ENCODE data around the gene POMT2.

Gene POMT2

GRCh38 chr14:77264466-77265186 lies 56.1 kb downstream of the POMT2 start:
- no peak for DNase-seq

DNA sequence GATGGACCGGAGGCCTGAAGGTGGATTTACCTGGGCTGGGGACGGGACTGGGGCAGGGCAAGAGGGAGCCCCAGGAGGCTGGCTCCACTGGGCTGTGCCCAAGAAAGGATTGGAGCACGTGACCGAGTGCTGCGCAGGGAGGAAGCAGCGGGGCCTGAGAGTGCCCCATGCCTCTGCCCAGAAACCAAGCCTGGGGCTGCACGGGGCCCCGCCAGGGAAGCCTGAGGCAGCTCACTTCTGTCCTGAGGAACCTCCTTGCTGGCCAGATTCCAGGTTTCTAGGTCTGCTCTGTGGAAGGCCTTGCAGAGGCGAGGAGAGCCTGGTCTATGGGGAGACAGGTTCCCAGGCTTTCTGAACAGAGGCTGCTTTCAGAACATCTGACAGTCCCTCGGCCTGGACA lies 60.1 kb downstream of the POMT2 start:
- DNase-seq: no peak

- DNase-seq: no peak
Observed at GRCh38 chr14:77260199-77260598, 60.5 kb downstream of the POMT2 start.

DNA sequence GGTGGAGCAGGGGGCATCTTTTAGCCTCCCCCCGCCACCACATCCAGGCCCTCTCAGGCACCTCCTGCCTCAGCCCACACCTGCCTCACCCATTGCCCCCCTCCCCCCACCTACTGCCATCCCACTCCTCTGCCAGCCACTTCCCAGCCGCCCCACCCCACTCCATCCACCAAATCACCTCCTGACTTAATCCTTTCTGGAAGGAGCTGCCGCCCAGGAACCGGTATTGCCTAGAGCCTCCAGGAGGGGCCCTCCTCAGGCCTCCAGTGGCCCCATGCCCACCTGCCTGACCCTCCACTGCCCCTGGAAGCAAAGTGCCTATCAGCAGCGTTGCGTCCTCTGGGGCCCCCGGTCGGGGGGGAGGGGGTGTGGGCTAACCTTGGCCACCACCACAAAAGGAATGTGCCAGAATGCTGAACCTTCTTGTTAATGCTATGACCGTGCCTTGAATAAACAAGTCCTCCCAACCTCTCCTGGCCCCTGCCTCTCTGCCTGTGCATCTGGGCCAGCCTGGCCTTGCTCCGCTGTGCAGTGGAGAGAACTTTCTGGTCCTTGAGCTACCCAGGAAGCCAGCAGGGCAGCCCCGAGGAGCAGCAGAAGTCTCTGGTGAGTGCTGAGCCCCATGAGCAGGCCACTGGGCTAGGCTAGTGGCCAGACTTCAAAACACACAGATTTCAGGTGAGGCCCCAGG lies 61.5 kb downstream of the POMT2 start:
- DNase-seq: no peak

DNA sequence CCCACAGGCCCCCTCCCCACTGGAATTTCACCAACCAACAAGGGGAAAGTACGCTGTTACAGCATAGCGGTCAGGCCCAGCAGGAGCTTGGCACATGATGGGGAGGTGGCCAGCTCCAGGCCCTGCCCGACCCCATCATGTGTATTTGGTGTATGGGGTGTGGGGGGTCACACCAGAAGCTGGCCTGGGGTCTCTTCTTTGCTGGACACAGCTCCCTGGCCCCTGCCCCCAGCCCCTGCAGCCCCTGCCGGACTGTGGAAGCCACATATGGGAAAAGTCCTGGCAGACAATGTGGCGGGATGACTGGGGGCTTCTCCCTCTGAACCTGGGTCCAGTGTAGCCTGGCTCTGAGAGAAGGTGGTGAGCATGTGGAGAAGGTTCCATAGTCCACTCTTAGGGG lies 62.1 kb downstream of the POMT2 start:
- DNase-seq: no peak

DNA sequence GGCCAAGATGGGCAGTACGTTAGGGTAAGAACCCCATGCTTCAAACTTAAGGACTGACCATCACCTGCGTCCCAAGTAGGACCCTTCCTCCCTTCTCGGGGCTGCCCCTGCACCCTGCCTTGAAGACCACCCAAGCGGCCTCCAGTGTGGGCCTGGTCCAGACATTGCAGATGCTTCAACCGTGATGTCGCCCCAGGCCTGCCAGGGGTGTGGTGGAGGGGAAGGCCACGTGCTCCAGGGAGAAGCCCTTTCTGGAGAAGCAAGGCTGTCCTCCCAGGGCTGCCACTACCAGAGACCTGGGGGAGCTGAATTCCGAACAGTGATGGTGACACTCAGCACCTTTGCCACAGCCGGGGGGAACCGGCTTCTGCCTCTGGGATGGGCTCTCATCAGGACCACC lies 63.0 kb downstream of the POMT2 start:
- no peak for DNase-seq

- no peak for DNase-seq
Observed at GRCh38 chr14:77256694-77257093, 64.0 kb downstream of the POMT2 start.

GRCh38 chr14:77253333-77254190 lies 67.1 kb downstream of the POMT2 start:
- DNase-seq: no peak

- DNase-seq: no peak
Observed at GRCh38 chr14:77251870-77252269, 68.8 kb downstream of the POMT2 start.

- DNase-seq: no peak
Observed at GRCh38 chr14:77250927-77251326, 69.8 kb downstream of the POMT2 start.

DNA sequence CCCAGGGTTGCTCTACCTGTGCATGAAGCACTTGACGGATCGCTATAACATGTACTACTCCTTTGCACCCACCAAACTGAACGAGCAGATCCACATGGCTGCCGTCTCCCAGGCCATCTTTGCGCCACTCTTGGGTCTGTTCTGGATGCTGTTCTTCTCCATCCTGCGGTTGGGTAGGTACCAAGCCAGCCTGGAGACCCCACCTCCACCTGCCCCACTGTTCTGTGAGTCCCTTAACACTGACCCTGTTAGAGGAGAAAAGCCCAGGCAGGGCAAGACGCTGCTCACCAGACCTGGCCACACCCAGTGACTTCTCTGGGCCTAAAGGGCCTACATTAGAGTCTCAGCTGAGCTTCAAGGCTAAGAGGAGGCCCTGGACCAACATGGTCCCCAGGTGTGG lies 71.4 kb downstream of the POMT2 start:
- DNase-seq: no peak

DNA sequence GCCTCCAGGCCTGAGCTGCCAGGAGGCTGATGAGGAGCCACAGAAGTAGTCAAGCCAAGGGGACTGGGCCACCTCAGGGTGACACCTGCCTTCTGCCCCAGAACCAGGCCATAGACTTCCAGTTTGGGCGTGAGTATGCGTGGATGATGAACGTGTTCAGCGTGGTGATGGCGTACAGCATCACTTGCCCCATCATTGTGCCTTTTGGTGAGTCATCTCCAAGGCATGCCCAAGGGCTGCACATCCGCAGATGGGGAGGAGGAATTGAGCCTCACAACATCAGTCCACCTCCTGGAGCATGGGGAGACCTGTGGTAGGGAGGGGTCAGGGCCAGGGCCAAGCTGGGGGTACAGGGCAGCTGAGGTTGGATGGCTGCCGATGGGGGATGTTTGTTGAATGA lies 72.0 kb downstream of the POMT2 start:
- DNase-seq: no peak

DNA sequence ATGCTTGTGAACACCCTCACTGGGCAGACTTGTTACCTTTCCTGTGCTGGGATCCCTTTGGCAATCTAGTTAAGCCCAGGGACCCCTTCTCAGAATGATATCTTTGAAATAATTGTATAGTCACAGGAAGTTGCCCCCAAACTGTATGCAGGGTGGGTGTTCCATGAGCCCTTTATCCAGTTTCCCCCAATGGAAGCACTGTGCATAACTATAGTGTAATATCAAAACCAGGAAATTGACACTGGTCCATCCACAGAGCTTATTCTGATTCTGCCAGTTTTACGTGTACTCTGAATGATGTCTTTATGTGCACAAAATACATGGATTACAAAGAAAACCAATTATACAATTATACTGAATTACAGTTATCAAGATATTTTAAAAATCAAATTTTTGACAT lies 73.9 kb downstream of the POMT2 start:
- DNase-seq: no peak

DNA sequence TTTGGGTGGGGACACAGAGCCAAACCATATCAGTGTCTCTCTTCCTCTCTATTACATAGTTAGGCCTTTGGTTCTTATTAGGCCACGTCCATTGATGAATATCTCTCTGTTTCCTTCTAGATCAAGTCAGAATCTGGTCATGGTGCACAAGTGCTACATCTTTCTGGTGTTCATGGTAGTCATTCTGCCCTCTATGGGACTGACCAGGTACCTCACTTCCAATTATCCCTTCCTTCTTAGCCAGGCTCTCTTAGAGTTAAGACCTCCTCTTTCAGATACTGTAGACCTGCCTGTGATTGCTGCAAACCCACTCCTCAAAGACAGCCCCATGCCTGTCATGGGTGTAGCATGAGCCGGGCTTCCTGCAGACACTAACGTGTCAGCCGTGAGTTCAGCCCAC lies 74.9 kb downstream of the POMT2 start:
- no peak for DNase-seq

DNA sequence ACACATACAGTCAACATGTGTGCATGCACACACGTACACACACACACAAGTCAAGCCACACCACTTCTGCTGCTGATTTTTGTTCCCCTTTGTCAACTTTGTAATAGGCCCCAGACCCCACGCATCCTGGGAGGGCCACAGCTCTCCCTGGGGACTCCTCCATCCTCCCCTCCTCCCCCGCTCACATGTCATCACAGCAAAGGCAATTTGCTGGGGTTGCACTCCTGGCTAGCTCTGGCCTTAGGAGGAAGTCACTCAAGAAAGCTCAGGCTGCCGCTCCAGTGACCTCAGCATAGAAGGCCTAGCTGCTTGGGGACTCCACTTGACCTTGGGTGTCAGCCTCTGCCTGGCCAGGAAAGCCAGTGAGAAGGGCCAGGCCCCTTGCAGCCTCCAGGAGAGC lies 76.8 kb downstream of the POMT2 start:
- no peak for DNase-seq

DNA sequence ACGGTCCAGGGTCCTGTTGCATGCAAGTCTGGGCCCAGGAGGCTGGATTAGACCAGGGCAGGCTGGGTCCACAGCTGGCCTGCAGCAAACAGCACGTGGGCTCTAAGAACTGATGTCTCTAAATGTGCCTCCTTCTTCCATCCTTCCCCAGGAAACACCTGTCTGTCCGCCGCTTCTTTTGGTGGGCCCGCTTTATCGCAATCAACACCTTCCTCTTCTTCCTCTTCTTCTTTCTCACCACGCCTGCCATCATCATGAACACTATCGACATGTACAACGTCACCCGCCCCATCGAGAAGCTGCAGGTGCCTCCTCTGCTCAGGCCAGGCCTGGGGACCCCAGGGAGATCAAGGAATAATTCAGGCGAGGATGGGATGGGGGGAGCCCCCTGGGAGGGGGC lies 77.9 kb downstream of the POMT2 start:
- no peak for DNase-seq

GRCh38 chr14:77241955-77242354 lies 78.7 kb downstream of the POMT2 start:
- DNase-seq: no peak

GRCh38 chr14:77240336-77240915 lies 80.3 kb downstream of the POMT2 start:
- no peak for DNase-seq

DNA sequence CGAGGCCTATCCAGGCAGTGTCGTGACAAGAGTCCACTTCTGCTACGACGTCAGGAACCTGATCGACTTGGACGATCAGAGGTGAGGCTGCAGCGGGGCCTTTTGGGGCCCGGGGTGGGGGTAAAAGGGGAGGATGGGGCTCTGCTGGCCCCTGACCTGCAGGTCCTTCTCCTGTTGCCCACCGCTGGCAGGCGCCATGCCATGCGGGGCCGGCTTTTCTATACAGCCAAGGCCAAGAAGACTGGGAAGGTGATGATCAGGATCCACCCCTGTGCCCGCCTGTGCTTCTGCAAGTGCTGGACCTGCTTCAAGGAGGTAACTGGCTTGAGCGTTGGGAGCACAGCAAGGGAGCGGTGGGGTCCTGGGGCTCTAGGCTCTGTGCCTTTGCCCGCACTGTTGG lies 81.3 kb downstream of the POMT2 start:
- no peak for DNase-seq

DNA sequence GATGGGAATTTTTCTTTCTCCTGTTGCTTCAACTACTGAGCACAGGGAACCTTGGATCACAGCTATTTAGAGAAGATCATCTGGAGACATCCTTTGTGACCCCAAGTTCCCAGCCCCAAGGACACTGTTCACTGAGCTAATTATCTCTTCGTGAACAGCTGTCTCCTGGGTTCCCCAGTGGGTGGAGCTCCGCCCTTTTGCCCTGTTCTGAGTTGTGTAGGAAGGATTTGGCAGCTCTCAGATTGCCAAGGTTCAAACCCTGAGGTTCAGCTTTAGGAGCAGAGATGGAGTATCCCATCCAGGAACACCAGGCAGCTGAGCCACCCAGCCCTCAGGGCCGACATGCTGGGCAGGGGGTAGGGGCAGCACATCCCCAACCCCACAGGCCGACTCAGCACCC lies 81.7 kb downstream of the POMT2 start:
- DNase-seq: no peak

DNA sequence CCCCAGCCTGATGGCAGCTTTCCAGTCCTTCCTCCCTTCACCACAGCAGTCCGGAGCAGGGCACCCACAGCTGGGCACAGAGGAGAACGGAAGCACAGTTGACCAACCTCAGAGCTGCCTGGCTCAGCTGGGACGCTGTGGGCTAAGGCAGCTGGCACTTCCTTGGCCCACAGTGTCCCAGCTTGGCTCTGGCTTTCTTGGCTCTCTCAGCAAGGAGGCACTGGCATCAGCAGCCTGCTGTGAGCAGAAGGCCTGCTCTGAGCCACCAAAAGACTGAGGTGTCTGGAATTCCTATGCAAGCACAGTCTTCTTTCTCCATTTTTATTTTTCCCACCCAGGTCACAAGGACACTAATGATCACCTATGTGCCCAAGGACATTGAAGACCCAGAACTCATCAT lies 82.3 kb downstream of the POMT2 start:
- DNase-seq: no peak

- DNase-seq: no peak
Observed at GRCh38 chr14:77236814-77237213, 83.9 kb downstream of the POMT2 start.

GRCh38 chr14:77231721-77232120 lies 89.0 kb downstream of the POMT2 start:
- DNase-seq: no peak

- no peak for DNase-seq
Observed at GRCh38 chr14:77230914-77231313, 89.8 kb downstream of the POMT2 start.
